SU-DHL-6 (cell line): ENCODE data around the gene ASB2.

Experiments used
- CTCF ChIP-seq: fragments of 200-600 bp; sonication (generic); IDR thresholded peaks from one replicate; pipeline ENCODE4 v1.5.1; 2017; ENCODE audit warnings: antibody characterized with exemption, mild to moderate bottlenecking, low read length, moderate library complexity; ENCODE audit not compliant: insufficient read depth, poor library complexity, severe bottlenecking
- EZH2phosphoT487 ChIP-seq: fragments of 200-600 bp; sonication (generic), shearing (Covaris generic); conservative IDR thresholded peaks from 2 replicates; pipeline ENCODE4 v1.6.1; 2018; ENCODE audit warnings: mild to moderate bottlenecking, antibody characterized with exemption, low read length, moderate library complexity, mixed read lengths

GRCh38 chr14:93911975-93912615 lies 64.3 kb downstream of the ASB2 start:
- TF ChIP-seq CTCF (no peak), EZH2phosphoT487 (no peak)
